Measurements from ENCODE around the gene PRKCA.

- TF ChIP-seq CTCF (IDR thresholded peaks at IDR 0.05): no peak
- no peak for TF ChIP-seq POLR2A (IDR thresholded peaks at IDR 0.05)
Observed at GRCh38 chr17:66637491-66637890, 335.1 kb downstream of the PRKCA start.
